ENCODE measurements around the gene EPB41.
"Not testable (repeated sequence)": the region's sequence is repeated elsewhere in the genome, so short reads cannot be mapped to it uniquely, and the experiment has no call there.

The EPB41 gene

DNA sequence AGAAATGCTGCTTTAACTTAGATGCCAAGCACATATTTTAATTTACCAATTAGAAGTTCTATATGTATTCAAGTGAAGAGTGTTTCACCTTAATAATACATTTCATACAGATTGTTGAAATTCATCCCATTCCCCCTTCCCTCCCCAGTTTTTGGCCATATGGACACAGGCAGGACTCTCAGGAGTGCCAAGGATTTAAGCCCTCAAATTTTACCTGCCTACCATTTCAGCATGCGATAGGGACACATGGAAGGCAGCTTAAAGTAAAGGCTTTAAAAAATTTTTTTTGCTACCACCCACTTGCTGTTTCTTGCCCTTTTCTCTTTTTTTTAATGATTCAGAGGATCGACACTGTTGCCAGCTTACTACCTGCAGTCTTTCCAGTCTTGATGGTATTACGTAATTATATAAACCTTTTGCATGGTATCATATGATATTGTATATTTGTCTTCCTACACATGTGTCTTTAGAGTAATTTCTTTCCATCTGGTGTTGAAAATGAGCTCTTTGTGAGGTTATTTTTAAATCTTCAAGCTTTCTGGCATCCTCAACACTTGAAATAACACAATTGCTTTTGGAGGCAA lies 7.0 kb downstream of the EPB41 start:
- in situ Hi-C loops (cut with MboI; ENCODE audit: low sequenced_read_pairs), result no loop called here

DNA sequence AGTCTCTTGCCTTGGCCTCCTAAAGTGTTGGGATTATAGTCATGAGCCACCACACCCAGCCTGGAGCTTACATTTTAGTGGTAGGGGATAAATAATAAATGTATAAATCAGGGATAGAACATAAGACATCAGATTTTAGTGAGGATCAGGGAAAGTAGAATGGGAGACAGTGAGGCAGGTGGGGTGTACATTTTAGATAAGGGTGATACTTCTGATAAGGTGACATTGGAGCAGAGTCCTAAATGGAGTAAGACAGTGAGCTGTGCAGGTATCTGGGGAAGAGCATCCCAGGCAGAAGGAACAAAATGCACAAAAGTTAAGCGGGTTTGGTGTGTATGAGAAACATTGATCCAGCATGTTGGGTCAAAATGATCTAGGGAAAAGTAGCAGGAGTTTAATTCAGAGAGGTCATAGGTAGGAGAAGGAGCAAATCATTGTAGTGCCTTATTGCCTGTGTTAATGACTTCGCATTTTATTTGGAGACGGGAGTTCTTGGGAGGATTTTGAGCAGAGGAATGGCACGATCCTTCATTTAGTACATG lies 11.1 kb downstream of the EPB41 start:
- in situ Hi-C loops (cut with MboI; ENCODE audit: low sequenced_read_pairs), result no loop called here

DNA sequence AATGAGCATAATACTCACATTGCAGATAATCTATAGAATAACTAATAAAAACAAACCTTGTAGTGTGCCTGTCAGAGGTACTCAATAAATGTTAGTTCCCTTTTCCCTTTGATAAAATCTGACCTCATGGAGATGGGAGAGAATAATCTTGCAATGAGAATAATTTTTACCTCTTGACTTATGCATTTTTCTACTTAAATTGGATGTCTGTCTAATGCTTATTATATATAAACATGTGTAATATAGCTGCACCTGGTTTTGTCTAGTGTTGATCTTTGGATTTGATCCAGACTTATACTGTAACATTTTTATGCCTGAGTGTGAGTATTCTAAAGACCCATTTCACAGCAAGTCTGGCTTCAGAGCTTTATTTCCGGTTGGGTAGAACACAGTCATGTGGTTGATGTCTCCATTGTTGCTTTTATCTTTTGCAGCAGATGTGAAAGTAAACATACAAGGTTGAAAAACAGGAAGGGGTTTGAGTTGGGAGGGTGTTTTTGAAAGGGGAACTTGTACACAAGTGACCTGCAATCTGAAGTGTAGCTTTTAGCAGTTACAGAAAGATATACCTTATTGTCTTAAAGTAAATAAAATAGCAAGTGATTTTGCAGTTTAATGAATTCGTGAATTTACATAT lies 12.4 kb downstream of the EPB41 start:
- in situ Hi-C loops (cut with MboI; ENCODE audit: low sequenced_read_pairs), result no loop called here

DNA sequence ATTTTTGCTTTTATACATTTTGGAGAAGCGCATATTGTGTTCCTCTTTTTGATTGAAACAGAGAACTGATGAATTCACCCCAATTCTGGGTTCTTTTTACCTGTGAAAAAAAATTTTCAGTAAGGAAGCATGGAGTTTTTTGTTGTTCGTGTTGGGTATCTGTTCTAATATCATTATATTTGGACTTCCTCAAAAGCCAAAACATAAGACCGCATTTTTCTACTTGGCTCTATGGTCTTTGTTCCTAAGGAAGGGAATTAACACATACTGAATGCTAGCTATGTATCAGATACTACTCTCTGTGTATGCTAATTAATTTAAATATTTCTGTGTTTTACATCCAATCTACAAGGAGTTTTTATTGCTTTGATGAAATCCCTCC lies 12.9 kb downstream of the EPB41 start:
- in situ Hi-C loops (cut with MboI; ENCODE audit: low sequenced_read_pairs), result no loop called here

DNA sequence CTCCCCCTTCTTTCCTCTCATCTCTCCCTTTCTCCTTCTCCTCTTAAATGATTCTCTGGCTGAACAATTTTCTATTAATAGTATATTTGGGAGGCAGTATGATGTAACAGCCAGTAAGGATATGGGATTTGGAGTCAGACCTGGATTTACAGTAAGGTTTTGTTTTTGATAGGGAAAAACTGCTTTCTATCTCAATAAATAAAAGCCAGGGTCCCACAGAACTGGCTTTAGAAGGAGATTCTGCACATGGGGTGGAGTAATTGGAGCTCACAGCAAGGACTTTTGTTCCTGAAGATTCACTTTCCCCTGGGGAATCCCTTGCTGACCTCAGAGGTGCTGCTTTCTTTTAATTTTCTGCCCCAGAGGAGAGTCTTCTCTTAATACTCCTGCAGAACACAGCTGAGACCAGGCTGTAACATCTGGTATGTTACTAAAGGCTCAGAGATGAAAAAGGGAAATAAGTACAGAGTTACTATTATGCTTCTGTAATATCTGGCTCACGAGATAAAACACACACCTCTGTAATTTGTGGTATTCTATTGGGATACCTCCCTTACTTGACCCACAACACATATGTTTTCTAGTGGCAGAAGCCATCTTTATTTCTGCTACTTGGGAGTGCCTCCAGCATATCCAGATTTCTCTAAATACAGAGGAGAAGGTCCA lies 13.4 kb downstream of the EPB41 start:
- in situ Hi-C loops (cut with MboI; ENCODE audit: low sequenced_read_pairs), result no loop called here

DNA sequence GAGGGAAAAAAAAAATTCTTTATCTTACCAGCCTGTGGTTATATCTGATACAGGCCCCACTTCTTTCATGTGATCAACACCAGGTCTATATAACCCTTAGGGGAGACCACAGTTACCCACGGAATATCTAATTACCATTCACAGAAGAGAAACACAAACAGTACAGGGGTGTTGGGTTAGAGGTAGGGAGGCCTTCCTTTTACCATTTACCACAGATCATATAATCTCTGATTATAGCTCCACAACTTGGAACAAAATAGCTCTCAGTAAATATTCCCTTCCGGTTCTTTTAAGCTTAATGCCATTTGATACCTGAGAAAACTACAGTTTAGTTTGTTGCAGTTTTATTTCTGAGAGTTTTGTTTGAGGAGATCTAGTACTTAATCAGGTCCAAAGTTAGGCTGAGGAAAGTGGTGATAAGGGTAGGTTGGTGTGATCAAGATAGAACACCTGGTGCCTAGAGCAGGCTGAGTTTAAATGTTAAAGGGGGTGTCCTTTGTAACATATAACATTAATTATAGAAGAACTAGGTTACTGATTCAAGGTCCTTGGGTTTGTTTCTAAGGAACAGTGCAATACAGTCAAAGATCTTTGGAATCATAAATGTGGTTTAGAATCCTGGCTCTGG lies 14.1 kb downstream of the EPB41 start:
- in situ Hi-C loops (cut with MboI; ENCODE audit: low sequenced_read_pairs), result no loop called here

DNA sequence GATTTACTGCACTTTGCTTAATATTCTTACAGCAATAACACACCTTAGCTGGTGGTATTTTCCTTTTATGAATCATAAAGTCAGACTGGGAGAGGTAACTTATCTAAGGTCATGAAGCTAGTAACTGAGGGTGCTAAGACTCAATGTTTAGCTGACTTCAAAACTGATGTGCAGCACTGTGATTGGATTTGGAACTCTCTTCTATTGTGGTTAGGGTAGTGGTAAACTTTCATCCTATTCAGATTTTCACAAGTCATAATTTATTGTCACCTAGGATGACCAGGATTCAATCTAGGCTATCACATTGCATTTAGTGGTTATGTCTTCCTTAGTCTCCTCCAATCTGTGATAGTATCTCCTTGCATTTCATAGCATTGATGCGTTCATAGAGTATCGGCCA lies 18.9 kb downstream of the EPB41 start:
- in situ Hi-C loops (cut with MboI; ENCODE audit: low sequenced_read_pairs), result no loop called here

DNA sequence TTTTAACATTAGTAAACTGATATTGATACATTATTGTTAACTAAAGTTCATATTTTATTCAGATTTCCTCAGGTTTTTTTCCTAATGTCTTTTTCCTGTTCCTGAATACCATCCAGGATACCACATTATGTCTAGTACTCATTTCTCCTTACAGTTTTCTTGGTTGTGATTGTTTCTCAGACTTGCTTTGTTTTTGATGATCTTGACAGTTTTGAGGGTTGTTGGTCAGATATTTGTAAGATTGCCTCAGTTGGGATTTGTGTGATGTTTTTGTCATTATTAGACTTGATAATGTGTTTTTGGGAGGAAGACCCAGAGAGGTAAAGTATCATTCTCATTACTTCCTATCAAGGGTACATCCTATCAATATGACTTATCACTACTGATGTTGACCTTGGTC lies 19.5 kb downstream of the EPB41 start:
- in situ Hi-C loops (cut with MboI; ENCODE audit: low sequenced_read_pairs), result no loop called here

DNA sequence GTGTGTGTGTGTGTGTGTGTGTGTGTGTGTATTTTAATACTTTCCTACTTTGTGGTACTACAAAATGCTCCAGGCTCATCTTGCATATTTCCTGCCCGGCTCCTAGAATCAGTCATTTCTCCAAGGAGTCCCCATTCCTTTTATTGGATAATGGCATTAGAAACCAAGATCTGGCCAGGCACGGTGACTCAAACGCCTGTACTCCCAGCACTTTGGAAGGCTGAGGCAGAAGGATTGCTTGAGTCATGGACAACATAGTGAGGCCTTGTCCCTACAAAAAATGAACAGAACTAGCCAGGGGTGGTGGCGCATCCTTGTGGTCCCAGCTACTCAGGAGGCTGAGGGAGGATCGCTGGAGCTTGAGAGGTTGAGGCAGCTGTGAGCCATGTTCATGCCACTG lies 20.3 kb downstream of the EPB41 start:
- in situ Hi-C loops (cut with MboI; ENCODE audit: low sequenced_read_pairs), result no loop called here

DNA sequence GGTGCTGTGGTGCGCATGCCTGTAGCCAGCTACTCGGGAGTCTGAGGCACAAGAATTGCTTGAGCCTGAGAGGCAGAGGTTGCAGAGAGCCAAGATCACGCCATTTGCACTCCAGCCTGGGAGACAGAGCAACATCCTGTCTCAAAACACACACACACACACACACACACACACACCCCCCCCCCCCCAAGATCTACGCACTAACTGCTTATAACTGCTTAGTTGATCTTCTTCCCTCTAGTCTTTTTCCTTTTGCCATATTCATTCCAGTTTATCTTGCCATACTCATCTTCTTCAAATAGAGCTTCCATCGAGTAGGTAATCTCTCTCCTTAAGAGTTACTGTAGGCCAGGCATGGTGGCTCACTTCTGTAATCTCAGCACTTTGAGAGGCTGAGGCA lies 20.9 kb downstream of the EPB41 start:
- in situ Hi-C loops (cut with MboI; ENCODE audit: low sequenced_read_pairs), result no loop called here

DNA sequence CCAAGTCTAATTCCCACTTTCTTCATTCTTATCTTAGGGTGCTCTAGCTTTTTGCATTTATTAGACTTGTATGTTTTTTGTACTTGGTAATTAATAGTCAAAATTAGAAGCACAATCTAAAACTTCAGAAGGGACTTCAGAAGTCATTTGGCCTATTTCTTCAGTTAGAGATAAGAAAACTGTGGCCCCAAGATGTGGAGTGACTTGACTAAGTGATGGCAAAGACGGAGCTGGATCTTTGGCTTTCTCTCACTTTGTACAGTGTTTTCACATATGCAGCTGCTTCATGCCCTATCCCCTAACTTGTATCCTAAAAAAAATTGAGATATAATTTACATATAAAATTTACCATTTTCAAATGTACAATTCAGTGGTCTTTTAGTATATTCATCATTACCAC lies 21.7 kb downstream of the EPB41 start:
- in situ Hi-C loops (cut with MboI; ENCODE audit: low sequenced_read_pairs), result no loop called here

DNA sequence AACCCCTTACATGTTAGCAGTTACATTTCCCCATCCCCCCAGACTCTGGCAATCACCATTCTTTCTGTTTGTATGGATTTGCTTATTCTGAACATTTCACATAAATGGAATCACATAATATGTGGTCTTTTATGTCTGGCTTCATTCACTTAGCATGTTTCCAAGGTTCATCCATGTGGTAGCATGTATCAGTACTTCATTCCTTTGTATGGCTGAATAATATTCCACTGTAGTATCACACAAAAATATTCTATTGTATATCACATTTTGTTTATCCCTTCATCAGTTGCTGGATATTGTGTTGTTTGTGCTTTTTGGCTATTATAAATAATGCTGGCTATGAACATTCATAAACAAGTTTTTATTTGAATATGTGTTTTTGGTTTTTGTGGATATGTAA lies 22.2 kb downstream of the EPB41 start:
- in situ Hi-C loops (cut with MboI; ENCODE audit: low sequenced_read_pairs), result no loop called here

DNA sequence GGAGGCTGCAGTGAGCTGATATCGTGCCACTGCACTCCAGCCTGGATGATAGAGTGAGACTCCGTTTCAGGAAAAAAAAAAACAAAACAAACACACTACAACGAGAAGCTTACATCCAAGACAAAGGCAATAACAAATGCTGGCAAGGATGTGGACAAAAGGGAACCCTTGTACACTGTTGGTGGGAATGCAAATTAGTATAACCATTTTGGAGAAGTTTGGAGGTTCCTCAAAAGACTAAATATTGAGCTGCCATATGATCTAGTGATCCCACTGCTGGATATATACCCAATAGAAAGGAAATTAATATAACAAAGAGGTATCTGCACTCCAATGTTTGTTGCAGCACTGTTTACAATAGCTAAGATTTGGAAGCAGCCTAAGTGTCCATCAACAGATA lies 29.2 kb downstream of the EPB41 start:
- in situ Hi-C loops (cut with MboI; ENCODE audit: low sequenced_read_pairs), result not testable (repeated sequence)

DNA sequence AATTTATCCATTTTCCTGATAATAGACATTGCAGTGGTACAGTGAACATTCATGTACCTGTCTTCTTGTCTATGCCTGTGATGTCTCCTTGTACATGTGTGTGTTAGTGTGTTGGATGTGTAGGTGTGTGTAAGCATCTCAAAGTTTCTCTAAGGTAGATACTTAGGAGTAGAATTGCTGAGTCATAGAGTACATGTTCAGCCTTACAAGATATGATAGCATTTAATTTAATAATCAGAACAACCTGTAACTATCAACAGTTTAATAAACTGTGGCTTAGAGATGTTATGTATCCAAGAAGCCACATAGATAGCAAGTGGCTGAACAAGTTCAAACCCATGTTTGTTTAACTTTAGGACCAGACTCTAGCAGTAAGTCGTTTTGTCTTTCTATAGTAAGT lies 35.6 kb downstream of the EPB41 start:
- in situ Hi-C loops (cut with MboI; ENCODE audit: low sequenced_read_pairs), result no loop called here

DNA sequence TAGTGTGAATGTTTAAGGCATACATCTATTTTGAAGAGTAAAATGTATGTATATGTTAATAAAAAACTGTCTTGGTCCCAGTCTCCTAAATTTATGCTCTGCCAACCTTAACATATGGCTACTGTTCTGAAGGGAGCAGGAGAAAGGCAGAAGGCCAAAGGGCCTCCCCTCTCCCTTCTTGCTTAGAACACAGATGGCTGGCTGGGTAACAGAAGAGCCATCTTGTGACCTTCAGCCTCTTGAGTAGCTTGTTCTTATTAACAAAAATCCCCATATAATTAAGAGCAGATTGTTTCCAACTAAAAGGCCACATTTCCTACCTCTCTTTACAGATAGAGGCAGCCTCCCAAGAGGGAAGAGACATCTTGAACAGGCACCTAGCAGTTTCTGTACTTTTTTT lies 36.1 kb downstream of the EPB41 start:
- in situ Hi-C loops (cut with MboI; ENCODE audit: low sequenced_read_pairs), result no loop called here

DNA sequence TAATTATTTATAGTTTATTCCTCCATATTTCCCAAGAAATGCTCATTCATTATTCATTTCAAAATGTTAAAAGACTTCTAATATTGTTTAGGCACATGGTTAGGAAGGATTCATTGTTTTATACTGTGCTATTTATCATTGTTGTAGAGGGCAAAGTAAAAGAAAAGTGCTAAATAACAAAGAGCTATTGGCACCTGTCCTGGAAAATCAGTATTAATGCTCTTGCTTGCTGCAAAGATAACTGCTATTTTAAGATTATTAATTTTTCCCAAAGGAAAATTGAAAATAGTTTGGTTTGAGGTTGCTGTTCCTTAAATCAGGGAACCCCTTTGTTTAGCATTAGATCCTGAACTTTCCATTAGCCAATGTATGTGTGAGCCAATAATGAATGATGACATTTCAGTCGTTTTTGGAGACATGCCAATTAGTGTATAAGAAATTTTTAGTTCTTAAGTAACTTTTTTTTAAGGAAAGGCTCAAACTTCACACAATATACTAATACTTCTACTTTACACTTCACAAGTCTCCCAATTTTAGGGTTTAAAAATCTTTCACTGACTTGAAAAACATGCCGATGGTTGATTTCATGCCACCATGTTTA lies 39.9 kb downstream of the EPB41 start:
- in situ Hi-C loops (cut with MboI; ENCODE audit: low sequenced_read_pairs), result no loop called here

DNA sequence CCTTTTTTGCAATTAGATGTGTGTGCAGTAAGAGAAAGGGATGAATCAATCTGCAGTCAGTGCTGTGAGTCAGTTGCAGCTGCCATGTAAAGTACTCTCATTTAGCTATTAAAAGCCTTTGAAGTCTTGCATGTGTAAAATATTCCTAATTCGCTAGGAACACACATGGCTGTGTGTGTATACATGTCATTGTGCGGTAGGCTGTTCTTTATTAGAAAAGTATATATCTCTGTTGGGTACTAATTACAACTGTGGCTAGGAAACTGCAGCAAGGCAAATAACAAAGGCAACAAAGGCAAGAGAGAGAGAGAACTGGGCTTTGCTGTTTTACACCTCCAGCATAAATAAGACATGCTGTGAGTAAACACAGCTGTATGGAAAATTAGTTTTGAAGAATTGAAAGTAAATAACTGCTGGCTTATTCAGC lies 41.7 kb downstream of the EPB41 start:
- in situ Hi-C loops (cut with MboI; ENCODE audit: low sequenced_read_pairs), result no loop called here

DNA sequence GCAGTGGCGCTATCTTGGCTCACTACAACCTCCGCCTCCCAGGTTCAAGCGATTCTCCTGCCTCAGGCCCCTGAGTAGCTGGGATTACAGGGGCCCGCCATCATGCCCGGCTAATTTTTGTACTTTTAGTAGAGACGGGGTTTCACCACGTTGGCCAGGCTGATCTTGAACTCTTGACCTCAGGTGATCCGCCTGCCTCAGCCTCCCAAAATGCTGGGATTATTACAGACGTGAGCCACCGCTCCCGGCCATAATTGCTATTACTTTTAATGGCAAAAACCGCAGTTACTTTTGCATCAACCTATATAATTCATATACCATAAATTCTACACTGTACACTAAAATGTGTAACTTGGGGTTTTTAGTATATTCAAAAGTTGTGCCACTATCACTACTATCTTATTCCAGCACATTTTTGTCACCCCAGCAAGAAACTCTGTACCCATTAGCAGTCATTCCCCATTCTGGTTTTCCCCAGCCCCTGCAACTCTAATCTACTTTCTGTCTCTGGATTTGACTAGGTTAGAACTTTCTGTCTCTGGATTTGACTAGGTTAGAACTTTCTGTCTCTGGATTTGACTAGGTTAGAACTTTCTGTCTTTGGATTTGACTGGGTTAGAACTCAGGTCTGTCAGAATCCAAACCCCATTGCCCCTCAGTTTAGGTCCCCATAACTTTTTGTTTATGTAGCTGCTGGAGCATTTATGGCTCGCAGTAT lies 47.9 kb downstream of the EPB41 start:
- in situ Hi-C loops (cut with MboI; ENCODE audit: low sequenced_read_pairs), result not testable (repeated sequence)

DNA sequence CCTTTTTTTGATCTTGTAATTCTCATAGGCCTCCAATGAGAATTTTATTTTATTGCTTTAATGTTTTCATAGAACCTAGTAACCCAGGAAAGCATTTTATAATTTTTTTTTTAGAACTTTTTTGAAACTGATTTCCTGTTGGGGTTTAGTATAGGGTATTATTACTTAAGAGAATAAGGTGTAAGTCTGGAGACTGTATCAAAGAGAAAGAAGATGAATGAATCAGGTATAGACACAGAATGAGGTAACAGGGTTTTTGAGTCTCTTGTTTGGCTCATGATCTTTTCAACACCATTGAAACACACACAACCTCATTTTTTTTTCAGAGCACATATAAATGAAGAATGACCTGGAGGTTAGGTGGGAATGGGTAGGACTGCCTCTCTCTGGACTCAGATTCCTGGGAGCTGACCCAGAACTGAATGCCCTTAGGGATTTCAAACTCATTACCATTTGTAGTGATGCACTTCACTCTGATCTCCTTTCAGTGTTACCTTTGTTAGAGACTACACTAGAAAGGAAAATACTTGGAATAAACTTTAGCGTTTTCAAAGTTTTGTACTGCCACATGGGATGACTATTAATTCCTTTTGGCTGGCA lies 51.0 kb downstream of the EPB41 start:
- in situ Hi-C loops (cut with MboI; ENCODE audit: low sequenced_read_pairs), result no loop called here

DNA sequence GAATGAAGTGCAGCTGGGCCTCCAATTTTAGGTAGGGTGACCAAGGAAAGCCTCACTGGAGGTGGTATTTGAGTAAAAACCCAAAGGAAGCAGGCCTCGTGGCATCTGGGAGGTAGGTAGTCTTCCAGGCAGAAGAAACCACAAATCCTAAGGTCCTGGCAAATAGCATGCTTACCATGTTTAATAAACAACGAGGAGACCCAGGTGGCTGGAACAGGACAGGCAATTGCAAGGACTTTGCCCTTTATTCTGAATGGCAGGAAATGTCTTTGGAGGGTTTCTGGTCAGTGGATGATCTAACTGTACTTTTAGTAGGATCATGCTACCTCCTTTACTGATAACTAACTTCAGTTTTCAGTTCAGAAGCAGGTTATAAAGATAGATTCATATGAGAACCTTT lies 52.2 kb downstream of the EPB41 start:
- in situ Hi-C loops (cut with MboI; ENCODE audit: low sequenced_read_pairs), result no loop called here
